GM19395 (cell line): ENCODE data around the gene TBC1D9B.
A peak's percentile ranks its signal among the peaks of the same experiment; 100 is the strongest.

Experiments
- ATAC-seq: cut with Tn5 transposase; IDR thresholded peaks from one replicate; pipeline ENCODE4 v1.9.1; 2021; ENCODE audit warnings: mild to moderate bottlenecking, moderate library complexity; ENCODE audit not compliant: unreplicated experiment

Gene TBC1D9B

DNA sequence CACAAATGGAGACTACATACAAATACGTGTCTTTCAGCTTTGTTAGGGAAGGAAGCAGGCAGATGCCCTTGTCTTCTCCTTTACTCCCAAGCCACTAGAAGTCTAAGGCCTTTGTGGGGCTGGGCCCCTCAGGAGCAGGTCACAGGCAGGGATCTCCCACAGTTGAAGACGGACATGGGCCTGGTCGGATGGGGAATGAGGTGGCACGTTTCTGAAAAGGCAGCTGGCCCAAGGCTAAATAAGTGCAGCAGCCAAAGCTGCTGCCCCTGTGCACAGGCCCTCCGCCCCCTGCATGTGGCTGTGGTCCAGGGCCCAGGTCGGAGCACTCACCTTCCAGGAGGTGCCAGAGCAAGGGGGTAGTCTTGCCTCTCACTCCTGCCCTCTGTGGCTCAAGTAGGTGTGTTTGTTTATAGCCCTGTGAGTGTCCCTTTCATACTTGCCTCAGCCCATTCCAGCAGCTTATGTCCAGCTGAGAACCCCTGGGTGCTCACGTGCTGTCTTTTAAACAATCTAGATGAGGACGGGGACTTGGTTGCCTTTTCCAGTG, 85.2 kb downstream of the TBC1D9B start:
- no peak for ATAC-seq

DNA sequence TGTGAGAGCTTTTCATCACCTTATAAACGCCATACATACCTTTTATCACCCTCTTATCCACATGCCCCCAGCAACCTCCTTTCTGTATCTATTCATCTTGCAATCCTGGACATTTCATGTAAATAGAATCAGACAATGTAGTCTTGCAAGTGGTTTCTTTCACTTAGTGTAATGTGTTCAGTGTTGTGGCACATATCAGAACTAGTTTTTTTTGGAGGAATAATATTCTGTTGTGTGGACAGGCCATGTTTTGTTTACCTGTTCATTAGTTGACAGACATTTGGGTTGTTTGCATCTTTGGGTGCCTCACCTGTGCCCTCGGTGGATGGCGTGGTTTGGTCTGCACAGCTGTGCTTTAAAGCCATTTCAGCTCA, 85.7 kb downstream of the TBC1D9B start:
- ATAC-seq = no peak

DNA sequence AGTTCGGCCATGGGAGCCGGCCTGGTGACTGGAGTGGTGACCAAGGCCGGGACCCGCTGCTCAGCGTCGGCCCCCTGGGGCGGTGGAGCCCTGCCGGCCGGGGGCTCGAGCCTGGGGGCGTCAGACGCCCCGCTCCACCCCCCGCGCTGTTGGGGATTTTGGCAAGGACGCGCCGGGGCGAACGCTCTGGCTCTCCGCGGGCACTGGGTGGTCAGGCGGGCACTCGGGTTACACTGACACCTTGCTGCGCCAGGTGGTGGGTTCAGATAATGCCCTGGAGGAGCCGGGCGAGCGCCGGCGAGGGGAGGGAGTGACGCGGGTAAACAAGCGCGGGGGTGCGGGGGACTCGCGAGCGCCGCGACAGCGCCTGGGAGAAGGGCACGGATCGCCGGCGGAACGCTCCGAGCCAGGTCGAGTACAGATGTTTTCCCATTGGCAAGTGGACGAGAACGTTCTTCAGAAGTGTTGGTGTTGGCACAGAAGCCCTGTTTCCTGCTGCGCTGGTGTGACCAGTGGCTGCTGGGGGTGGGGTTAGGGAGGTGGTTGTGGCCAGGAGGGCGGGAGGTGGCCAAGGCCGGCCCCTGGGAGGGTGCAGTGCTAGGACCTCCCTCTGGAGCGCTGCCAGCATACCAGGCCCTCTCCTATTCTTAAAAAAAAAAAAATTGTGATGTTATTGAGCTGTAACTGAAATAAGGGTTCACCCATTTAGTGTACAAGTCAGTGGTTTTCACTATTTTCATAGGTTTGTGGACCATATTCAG, 86.2 kb downstream of the TBC1D9B start:
- peak; percentile 58 for ATAC-seq

DNA sequence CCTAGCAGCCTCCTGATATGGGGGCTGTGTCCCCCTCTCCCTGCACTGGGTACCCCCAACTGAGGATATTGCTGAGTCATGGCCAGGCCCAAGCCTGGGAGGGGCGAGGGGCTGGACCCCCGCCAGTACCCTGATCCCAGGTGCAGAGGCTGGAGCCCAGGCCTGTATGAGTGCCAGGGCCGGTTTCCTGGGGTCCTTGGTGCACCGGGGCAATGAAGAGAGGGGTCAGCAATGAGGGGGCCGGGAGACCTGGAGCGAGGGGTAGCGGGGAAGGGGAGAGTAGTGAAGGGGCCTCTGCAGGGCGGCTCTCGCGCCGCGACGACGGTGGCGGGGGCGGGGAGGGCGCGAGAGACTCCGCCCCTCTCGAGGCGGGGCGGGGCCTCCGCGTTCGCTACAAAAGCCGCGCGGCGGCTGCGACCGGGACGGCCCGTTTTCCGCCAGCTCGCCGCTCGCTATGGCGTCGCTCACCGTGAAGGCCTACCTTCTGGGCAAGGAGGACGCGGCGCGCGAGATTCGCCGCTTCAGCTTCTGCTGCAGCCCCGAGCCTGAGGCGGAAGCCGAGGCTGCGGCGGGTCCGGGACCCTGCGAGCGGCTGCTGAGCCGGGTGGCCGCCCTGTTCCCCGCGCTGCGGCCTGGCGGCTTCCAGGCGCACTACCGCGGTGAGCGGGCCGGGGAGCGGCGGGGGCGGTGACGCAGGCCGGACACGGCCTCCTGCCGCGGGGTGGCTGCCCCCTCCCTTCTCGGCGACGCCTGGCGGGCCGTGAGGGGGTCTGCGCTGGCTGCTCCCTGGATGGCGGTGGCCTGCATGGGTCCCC, 87.0 kb downstream of the TBC1D9B start, which contains the start of gene SQSTM1:
Gene SQSTM1, plus strand, starts transcription at position 423 of the 815 bp plus-strand sequence. Its CDS starts 32 bp downstream, at position 455.
- peak; percentile 31 for ATAC-seq

DNA sequence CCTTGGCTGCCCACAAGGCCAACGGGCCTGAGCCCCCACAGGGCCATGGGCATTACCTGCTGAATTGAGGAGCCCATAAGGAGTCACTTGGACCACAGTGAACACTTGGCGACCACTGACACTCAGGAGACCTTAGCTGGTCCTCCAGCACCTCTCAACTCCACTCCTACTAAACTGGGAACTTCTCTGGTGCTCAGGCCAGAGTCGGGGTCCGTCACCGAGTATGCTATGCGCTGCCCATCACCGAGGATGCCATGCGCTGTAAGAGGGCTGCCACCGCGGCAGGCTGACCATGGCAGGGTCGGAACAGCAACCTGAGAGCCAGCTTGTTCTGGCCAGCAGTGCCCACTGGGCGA, 87.6 kb downstream of the TBC1D9B start:
- no peak for ATAC-seq

DNA sequence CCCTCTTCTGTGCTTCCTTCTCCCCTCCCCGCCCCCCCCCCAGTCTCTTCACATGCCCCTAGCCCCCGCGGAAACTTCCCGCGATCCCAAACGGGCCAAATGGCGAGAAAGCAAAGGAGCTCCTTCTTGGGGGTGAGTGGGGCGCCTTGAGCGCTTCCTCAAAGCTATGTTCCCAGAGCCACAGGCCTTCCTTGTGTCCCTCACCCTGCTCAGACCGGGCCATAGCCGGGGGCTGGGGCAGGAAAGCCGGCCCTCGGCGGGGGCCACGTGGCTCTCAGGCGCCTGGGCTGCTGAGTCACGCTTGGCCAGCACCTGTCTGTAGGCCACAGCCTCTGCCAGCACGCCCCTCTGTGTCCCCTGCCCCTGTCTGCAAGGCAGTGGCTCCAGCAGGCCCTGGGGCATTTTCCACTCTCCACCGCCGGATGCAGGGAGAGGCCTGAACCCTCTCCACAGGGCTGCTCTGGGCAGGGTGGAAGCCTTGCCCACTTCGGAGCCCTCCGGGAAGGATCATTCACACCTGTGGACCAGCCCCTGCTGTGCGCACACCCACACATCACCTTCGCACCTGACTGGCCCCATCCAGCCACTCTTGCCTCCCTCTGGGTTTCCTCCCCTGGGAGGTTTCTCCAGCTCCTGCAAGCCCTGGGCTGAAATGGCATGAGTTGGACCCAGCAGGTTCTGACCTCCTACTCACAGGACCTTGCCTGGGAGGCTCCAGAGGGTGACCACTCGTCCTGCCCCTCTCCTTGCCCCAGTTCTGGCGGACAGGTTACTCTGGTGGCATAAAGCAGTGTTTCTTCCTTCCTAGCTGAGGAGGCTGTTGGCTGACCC, 88.2 kb downstream of the TBC1D9B start:
- no peak for ATAC-seq

DNA sequence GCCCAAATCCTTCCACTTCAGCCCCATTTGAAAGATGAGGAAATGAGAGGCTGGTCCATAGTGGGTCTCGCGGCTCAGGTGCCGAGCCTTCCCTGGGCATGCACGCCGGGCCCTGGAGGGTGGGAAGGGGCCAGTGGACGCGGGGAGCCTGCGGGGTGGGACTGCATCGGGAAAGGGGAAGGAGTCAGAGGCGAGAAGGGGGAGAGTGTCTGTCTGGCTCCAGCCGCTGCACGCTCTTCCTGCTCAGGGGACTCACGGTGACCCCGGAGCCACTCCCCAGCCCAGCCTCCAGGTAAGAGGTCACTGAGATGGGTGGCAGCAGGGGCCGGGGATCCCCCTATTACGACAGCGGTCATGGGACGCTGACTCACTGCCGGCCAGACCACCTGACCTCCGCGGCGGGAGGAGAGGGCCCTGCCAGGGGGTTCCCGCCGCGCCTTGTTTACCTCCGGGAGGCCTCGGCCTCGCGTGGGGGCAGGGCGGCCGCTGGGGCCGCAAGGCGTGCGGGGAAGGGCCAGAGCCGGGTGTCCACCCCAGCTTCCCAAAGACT, 88.9 kb downstream of the TBC1D9B start:
- ATAC-seq = peak; percentile 59

DNA sequence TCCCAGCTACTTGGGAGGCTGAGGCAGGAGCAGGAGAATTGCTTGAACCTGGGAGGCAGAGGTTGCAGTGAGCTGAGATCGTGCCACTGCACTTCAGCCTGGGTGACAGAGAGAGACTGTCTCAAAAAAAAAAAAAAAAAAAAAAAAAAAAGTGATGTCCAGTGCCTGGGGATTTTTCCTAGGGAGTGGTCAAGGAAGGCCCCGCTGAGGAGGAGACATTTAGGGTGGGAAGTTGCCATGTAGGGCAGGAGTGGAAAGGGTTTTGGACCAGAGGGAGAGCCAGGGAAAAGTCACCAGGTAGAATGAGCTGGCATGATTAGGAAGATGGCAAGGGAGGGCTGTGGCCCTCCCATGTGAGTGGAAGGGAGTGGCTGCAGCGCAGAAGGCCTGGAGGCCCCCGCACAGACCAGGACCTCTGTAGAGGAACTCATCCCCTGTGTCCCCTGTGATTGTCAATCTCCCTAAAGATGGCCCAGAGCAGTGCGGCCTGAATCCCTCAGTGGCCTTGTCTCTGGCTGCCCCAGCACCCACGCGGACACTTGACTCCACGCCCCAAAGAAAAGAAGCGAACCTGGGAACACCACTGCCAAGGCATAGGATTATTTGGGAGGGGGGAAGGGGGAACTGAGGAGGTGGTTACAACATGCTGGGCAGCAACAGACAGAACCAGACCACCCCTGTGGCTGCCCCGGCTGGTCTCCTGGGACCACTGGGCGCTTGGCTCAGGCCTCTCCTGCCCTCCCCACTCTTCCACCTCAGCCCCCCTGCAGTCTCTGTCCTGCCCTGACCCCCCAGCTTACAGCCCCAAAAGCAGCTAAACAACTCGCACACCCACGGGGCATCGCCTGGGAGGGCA, 89.6 kb downstream of the TBC1D9B start:
- no peak for ATAC-seq

DNA sequence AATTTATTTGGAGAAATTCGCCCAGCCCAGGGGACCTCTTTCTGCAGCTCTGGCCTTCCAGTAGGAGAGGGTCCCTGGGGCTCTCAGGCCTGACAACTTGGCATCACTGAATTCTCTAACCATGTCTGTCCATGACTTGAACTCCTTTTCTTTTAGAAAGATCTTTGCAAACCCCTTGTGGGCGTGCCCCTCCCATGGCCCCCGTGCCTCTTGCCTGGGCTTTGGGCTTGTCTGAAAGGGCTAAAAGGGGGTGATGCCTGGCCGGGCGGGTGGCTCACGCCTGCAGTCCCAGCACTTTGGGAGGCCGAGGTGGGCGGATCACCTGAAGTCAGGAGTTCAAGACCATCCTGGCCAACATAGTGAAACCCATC, 90.2 kb downstream of the TBC1D9B start:
- ATAC-seq = no peak

DNA sequence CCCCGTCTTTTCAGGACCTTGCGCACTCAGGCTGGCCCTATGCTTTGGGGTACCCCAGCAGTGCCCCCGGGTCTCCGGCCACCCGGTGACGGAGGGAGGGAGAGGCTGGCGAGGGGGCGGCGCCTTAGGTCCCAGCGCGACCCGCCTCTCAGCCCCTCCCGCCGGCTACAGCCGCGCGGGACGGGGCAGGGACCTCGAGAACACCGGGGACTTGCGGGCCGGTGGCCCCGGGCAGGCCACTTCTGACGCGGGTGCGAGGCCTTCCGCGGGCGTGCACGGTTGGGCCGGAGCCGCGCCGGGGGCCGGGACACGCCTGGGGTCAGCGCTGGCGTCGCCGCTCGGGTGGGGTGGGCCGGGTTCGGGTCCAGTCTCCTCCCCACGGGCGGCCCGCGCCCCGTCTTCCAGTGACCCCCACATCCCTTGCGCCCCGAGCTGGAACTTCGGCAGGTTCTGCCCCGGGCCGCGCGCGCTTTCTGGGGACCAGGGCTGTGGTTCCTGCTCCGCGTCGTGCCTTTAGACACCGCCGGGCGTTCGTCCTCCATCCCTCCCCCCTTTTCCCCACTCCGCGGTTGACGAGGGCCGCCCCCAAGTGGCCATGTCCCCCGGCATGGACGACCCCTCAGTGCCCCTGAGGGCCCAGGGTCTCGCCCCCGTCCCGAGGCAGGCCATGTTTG, 90.8 kb downstream of the TBC1D9B start:
- ATAC-seq = no peak

DNA sequence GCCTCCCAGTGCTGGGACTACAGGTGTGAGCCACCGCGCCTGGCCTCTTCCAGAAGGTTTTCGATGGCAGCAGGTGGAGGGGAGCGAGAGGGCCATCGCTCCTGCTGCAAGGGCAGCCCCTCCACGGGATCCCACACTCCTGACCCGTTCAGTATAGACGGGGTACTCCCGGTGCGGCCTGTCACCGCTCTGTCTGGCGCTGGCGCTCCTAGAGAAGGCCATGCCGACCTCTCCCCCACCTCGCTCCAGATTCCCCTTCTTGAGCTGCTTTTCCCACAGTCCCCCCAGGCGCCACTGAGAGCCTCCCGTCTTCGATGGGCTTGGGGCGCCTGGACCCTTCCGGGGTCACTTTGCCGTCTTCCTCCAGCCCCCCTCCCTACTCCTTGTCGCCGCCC, 91.3 kb downstream of the TBC1D9B start:
- ATAC-seq = no peak

DNA sequence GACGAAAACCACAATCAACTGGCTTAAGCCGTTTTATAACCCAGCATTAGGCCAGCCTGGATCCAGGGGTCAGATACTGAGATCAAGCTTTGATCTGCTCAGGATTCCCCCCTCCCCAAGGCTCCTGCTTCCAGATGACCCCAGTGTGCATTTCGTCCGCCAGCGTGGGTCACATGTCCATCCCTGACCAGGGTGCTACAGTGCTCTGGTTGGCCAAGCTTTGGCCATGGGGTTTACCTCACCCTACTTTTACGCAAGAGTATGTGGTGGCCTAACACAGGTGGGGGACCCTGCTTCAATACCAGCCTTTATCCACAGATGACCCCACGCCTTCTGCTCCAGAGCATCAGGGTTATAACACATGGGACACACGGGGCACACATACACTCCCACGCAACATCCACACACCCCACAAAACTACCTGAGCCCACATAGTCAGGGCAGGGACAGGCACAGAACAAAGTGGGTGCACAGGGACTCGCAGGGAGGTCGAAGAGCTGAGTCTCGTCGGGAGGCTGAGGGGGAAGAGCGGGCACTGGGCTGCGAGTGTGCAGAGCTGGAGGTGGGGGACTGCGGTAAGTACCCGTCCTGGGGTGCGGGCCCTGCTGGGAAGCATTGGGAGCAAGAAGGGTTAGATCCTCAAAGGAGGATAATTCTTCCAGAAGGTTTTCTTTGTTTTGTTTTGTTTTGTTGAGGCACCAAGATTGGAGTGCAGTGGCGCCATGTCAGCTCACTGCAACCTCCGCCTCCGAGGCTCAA, 92.0 kb downstream of the TBC1D9B start:
- no peak for ATAC-seq

DNA sequence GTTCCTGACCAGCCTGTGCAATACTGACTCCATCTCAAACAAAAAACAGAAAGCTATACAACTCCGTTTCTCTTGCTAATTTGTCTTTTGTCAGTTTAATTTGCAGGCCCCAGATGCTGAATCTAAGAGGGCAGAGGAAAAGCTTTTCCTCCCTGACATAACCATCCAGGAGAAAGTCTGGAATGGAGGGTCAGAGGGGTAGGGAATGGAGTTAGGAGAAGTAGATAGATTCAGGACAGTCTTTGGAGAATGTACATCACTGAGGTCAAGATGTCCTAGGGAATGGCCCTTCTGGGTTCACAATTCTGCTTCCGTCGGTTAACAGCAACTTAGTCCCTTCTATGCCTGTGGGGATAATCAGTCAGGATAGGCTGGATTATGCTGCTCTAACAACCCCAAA, 93.6 kb downstream of the TBC1D9B start:
- ATAC-seq = no peak

DNA sequence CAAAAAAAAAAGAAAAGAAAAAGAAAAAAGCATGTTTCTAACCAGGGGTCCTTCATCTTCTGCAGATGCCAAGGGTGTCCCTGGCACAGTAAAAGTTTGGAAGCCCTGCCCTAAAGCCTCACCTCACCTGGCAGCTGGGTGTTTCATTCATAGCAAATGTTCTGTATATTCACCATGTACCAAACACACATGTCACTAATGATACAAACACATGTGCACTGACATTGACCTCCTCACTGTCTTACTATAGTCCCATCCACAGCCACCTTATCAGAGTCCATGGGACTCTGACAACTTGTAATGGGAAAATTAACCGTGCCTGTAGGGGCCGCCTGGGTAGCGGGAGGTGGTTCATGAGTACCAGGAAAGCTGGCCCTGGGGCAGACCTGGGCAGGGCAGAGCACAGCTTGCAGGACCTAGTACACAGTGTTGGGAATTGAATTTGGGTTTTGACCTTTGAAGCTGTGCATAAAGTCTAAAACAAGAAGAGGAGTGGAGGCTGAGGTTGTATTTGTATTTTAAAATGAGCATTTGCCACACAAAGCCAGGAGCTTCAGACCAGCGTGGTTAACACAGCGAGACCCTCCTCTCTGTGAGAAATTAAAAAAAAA, 94.6 kb downstream of the TBC1D9B start:
- no peak for ATAC-seq

DNA sequence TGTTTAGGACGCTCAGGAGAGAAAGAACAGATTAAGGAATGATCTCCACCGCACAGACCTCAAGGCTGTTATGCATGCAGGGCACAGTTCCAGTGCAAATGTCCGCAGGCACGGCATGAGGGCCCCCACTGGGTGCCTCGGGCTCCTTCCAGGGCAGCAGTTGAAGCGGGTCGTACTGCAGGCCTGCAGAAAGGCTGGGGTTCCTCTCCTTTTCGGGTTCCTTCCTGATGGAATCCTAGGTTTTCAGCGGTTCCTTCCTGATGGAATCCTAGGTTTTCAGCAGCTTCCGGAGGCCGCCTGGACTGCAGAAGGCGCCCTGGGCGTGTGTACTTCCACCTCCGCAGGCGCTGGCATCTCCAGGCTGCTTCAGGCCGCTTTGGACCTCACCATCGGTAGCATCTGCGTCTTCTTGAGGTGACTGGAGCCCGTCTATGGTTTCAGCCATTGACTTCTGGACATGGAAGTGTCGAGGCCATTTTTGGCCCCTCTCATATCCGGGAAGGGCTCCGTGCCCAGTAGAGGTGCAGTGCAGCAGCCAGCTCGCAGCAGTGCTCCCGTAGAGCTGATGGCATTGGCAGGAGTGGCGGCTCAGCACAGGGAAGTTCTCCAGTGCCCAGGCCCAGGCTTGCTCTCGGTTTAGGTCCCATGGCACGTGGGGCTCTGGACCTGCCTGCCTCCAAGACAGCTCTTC, 95.4 kb downstream of the TBC1D9B start:
- ATAC-seq = no peak
